Measurements from ENCODE around the gene MBNL3.
"Not testable (repeated sequence)": the region's sequence is repeated elsewhere in the genome, so short reads cannot be mapped to it uniquely, and the experiment has no call there.

Gene MBNL3

DNA sequence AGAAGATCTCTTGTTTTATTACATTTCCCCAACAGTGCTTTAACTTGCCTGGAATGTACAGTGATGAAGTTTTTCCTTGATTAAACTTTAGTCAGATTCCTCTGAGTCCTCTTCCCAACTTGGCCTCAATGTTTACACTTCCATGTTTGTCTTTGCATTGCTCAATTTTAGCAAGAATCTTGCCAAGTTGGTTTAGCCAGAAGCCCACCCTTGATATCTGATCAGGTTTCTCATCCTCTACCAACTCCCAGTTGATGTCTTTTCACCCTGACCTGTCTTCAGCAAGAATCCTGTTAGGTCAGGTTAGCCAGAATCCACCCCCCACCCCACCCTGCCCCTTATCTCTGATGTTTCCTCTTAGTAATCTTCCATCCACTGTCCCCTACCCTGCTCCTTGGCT lies 120.9 kb downstream of the MBNL3 start:
- DNase-seq, result no peak

GRCh38 chrX:132367314-132367713 lies 121.5 kb downstream of the MBNL3 start:
- DNase-seq, result no peak

DNA sequence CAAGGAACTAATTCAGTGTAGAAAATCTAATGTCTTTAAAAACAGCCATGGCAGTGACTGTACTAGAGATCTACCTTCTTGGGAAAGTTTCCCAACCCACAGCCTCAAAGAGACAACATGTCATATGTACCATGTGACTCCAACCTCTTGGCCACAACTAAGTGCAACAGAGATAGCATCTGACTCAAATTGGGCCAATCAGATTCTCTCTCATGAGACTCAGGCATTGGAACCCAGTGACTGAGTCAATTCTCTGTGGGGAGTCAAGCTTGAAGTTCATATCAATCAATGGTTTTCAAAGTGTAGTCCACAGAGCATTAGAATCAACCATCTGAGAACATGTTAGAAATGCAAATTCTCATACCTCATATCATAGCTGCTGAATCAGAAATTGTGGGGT lies 123.3 kb downstream of the MBNL3 start:
- no peak for DNase-seq

- no peak for DNase-seq
Observed at GRCh38 chrX:132364313-132364712, 124.5 kb downstream of the MBNL3 start.

DNA sequence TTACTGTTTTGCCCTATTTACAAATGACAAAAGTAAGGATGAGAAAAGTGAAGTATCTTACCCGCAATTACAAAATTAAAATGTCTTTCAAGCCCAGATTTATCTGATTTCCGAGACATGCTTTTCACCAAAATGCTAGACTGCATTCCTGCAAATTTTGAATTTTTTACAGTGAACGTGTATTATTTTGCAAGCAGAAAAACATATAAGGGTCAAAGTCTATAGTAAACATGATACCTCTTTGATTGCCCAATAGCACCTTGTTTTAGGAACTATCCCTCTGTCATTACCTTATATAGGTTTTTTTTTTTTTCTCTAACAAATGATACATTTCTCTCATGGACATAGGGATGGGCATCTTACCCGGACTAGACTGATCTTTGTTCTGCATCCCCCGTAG lies 135.4 kb downstream of the MBNL3 start:
- no peak for DNase-seq

DNA sequence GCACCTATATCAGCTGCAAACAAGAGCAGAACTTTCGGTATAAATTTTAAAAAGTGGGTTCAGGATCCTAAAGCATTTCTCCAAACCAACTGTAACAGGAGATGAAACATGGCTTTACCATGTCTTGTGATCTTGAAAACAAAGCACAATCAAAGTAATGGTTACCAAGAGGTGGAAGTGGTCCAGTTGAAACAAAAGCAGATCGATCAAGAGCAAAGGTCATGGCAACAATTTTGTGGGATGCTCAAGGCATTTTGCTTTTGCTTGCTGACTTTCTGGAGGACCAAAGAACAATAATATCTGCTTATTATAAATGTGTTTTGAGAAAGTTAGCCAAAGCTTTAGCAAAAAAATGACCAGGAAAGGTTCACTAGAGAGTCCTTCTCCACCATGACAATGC lies 152.7 kb downstream of the MBNL3 start:
- no peak for DNase-seq

- no peak for DNase-seq
Observed at GRCh38 chrX:132333351-132333750, 155.5 kb downstream of the MBNL3 start.

DNA sequence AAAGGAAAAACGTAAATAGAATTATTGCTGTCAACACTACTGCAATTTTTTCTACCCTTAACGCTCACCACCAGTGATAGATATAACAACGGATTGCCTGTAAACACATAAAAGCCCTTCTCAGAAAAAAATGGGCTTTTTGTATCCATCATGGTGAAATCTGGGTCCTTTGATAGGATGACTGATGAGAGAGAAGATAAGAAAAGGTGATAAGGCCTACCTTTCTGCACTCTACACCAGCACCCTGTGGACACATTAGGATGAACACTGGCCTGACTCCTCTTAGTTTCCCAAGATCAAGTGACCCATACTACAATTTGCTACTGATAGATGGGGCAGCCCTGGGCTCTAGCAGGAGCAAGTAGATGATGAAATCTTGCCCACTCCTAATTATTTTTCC lies 157.3 kb downstream of the MBNL3 start:
- no peak for DNase-seq

DNA sequence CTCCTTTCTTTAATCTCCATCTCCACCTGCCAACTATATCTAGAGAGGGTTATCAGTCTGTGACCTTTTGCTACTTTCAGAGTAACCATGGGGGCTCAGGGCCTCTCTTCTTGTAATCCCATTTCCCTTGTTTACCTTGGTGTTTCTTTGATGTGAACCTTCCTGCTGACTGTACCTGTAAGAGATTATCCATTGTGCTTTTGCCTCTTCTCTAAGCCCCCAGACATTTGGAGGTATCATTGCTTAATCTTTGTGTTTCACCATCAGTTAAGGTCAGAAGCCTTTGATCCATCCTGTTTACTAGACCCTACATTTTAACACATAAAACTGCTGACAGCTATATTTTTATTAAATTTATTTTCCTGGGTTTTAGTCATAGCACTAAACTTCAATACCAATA lies 157.8 kb downstream of the MBNL3 start:
- DNase-seq, result no peak

DNA sequence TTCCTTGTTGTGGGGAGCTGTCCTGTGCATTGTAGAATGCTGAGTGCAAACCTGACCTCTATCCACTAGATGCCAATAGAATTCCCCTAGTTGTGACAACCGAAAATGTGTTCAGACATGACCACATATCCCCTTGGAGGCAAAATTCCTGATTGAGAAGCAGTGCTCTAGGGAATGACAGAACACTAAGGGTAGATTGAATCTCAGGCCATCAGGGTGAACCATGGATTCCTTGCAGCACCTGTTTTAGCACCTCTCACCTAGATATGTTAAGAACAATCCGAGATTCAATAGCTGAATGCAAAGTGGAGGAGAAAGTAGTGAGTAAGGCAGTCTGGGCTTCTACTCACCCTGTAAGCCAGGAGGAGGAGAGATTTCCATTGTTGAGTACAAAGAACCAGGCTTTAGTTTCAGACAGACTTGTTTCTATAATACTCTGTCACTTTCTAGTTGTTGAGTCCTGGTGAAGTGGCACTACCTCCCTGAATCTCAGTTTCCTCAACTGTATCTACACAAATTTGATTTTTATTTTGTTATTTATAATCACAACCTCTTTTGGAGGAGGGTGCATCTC lies 158.6 kb downstream of the MBNL3 start:
- DNase-seq, result no peak

DNA sequence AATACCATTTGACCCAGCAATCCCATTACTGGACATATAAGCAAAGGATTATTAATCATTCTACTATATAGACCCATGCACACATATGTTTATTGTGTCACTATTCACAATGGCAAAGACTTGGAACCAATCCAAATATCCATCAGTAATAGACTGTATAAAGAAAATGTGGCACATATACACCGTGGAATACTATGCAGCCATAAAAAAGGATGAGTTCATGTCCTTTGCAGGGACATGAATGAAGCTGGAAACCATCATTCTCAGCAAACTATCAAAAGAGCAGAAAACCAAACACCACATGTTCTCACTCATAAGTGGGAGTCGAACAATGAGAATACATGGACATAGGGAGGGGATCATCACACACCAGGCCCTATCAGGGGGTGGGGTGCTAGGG lies 161.9 kb downstream of the MBNL3 start:
- not testable (repeated sequence) for DNase-seq

Measured in NCI-H1436 treated with DMSO at 0.1 percent for 48 hours (cell line).